Measurements from ENCODE around the gene PCDHGA6.

GRCh38 chr5:141374627-141375026, 936 bp downstream of the PCDHGA6 start:
- TF ChIP-seq CTCF (IDR thresholded peaks at IDR 0.05 in 2 of 3, conservative IDR thresholded peaks at IDR 0.05 in 1 of 3; ENCODE audit: borderline replicate concordance in 1 of 3, insufficient read depth in 1 of 3, low read depth in 2 of 3, low read length in 2 of 3) (no peak), MAX (IDR thresholded peaks at IDR 0.05) (no peak), ZBTB33 (IDR thresholded peaks at IDR 0.05; ENCODE audit: extremely low read depth, insufficient replicate concordance, low read length) (no peak), POLR2AphosphoS5 (IDR thresholded peaks at IDR 0.05; ENCODE audit: low read depth, low read length) (no peak), POLR2A (IDR thresholded peaks at IDR 0.05; ENCODE audit: borderline replicate concordance, extremely low read depth, insufficient read depth, insufficient read length) (no peak)
- TF ChIP-seq, protein P1, sequence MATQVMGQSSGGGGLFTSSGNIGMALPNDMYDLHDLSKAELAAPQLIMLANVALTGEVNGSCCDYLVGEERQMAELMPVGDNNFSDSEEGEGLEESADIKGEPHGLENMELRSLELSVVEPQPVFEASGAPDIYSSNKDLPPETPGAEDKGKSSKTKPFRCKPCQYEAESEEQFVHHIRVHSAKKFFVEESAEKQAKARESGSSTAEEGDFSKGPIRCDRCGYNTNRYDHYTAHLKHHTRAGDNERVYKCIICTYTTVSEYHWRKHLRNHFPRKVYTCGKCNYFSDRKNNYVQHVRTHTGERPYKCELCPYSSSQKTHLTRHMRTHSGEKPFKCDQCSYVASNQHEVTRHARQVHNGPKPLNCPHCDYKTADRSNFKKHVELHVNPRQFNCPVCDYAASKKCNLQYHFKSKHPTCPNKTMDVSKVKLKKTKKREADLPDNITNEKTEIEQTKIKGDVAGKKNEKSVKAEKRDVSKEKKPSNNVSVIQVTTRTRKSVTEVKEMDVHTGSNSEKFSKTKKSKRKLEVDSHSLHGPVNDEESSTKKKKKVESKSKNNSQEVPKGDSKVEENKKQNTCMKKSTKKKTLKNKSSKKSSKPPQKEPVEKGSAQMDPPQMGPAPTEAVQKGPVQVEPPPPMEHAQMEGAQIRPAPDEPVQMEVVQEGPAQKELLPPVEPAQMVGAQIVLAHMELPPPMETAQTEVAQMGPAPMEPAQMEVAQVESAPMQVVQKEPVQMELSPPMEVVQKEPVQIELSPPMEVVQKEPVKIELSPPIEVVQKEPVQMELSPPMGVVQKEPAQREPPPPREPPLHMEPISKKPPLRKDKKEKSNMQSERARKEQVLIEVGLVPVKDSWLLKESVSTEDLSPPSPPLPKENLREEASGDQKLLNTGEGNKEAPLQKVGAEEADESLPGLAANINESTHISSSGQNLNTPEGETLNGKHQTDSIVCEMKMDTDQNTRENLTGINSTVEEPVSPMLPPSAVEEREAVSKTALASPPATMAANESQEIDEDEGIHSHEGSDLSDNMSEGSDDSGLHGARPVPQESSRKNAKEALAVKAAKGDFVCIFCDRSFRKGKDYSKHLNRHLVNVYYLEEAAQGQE (IDR thresholded peaks at IDR 0.05; ENCODE audit: low read depth): no peak
